Prostate gland (tissue), 2 donors: Measurements from ENCODE around the gene MIPOL1.

ENCODE experiments used
- CTCF ChIP-seq, 4 experiments: fragments of 200-600 bp in 2 of 4; fragments of 450-650 bp in 2 of 4; sonication (generic) in 2 of 4; IDR thresholded peaks; 1 replicate in 3 of 4; 2 replicates in 1 of 4; pipeline ENCODE4 v1.5.1; 2016 to 2019; ENCODE audit warnings: antibody characterized with exemption in 4 of 4, mild to moderate bottlenecking in 2 of 4, moderate library complexity in 2 of 4
- POLR2A ChIP-seq: fragments of 450-650 bp; IDR thresholded peaks from one replicate; pipeline ENCODE4 v1.6.1; 2016; ENCODE audit warnings: antibody characterized with exemption, mild to moderate bottlenecking
- POLR2AphosphoS5 ChIP-seq: sonication (generic); formaldehyde crosslinking; IDR thresholded peaks from one replicate; pipeline ENCODE4 v1.6.1; 2017; ENCODE audit warnings: antibody characterized with exemption

- TF ChIP-seq CTCF (IDR thresholded peaks at IDR 0.05) (no peak), POLR2AphosphoS5 (no peak), POLR2A (no peak)
Measured at GRCh38 chr14:37168721-37169120, 29.0 kb upstream of the MIPOL1 start.
